ENCODE results near the gene SLC35D1.

Gene SLC35D1

GRCh38 chr1:67043366-67043765, 10.6 kb downstream of the SLC35D1 start:
- DNase-seq: no peak

- DNase-seq: no peak
Observed at GRCh38 chr1:67041841-67042503, 12.0 kb downstream of the SLC35D1 start.

- DNase-seq: no peak
Observed at GRCh38 chr1:67040405-67040804, 13.5 kb downstream of the SLC35D1 start.

GRCh38 chr1:67031859-67032247, 22.1 kb downstream of the SLC35D1 start:
- no peak for DNase-seq

- DNase-seq: no peak
Observed at GRCh38 chr1:67031121-67031858, 22.7 kb downstream of the SLC35D1 start.

GRCh38 chr1:67029472-67029871, 24.5 kb downstream of the SLC35D1 start:
- no peak for DNase-seq

GRCh38 chr1:67020765-67021164, 33.2 kb downstream of the SLC35D1 start:
- no peak for DNase-seq

GRCh38 chr1:67020304-67020703, 33.6 kb downstream of the SLC35D1 start:
- no peak for DNase-seq

- DNase-seq: no peak
Observed at GRCh38 chr1:67019600-67020136, 34.3 kb downstream of the SLC35D1 start.

- no peak for DNase-seq
Observed at GRCh38 chr1:67019121-67019520, 34.8 kb downstream of the SLC35D1 start.

GRCh38 chr1:67018574-67018973, 35.4 kb downstream of the SLC35D1 start:
- DNase-seq: no peak

GRCh38 chr1:67013573-67013972, 40.4 kb downstream of the SLC35D1 start:
- no peak for DNase-seq

GRCh38 chr1:67009792-67010191, 44.2 kb downstream of the SLC35D1 start:
- DNase-seq: no peak

GRCh38 chr1:67005068-67005467, 48.9 kb downstream of the SLC35D1 start:
- no peak for DNase-seq

- no peak for DNase-seq
Observed at GRCh38 chr1:67004176-67004575, 49.8 kb downstream of the SLC35D1 start.

- no peak for DNase-seq
Observed at GRCh38 chr1:67001682-67002425, 52.1 kb downstream of the SLC35D1 start.

GRCh38 chr1:66999640-67000400, 54.1 kb downstream of the SLC35D1 start:
- DNase-seq: no peak

- DNase-seq: no peak
Observed at GRCh38 chr1:66998972-66999371, 55.0 kb downstream of the SLC35D1 start.

- peak; percentile 7 to 77 (median 43) for DNase-seq
Observed at GRCh38 chr1:66996018-66996682, 57.8 kb downstream of the SLC35D1 start.

- DNase-seq: no peak
Observed at GRCh38 chr1:66993076-66993475, 60.9 kb downstream of the SLC35D1 start.

GRCh38 chr1:66985835-66986234, 68.1 kb downstream of the SLC35D1 start:
- no peak for DNase-seq

- no peak for DNase-seq
Observed at GRCh38 chr1:66984491-66984890, 69.5 kb downstream of the SLC35D1 start.
